ENCODE measurements around the gene TRIM24. TPM values are rescaled to one million over a fixed set of nuclear protein-coding genes. Genes with fewer than 3 reads are reported as not detected.

TRIM24 gene
- total RNA-seq, 1 donor from 2014 or later: 60.3 TPM

DNA sequence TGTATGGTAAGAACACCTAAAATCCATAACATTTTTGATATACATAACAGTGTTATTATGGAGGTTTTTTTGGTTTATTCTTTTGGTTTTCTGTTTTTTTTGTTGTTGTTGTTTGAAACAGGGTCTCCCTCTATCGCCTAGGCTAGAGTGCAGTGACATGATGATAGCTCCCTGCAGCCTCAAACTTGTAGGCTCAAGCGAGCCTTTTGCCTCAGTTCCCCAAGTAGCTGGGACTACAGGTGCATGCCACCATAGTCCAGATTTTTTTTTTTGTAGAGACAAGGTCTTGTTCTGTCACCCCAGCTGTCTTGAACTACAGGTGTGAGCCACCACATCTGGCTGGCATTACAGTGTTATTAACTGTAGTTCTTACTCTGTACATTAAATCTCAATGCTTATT lies 83.7 kb downstream of the TRIM24 start:
- H3K9me3 ChIP-seq (ENCODE audit: insufficient read depth, low read depth, low read length): no peaks in the 10 kb centered on the region
- H3K9ac ChIP-seq (ENCODE audit: low read length): no peak overlapping the region
- H3K27ac Mint-ChIP-seq (ENCODE audit: unreplicated experiment): no peak overlapping the region
- DNase-seq (ENCODE audit: low read depth) (no peak), FAIRE-seq (no peak)
- no peak overlapping the region for H3K4me3 Mint-ChIP-seq (ENCODE audit: unreplicated experiment)
- no peaks in the 10 kb centered on the region for H3K4me1 ChIP-seq (ENCODE audit: insufficient read depth, low read length)
- no peak overlapping the region for H3K4me3 ChIP-seq (ENCODE audit: insufficient read depth, low read depth, low read length)
- H3K4me1 Mint-ChIP-seq (ENCODE audit: low read depth, unreplicated experiment): peaks cover 8% of the 10 kb centered on the region
- H4K20me1 ChIP-seq (ENCODE audit: insufficient read depth, low read length): no peaks in the 10 kb centered on the region
- no peaks in the 10 kb centered on the region for H3K27me3 ChIP-seq (ENCODE audit: insufficient read depth, low read length)
- TF ChIP-seq, protein P1, sequence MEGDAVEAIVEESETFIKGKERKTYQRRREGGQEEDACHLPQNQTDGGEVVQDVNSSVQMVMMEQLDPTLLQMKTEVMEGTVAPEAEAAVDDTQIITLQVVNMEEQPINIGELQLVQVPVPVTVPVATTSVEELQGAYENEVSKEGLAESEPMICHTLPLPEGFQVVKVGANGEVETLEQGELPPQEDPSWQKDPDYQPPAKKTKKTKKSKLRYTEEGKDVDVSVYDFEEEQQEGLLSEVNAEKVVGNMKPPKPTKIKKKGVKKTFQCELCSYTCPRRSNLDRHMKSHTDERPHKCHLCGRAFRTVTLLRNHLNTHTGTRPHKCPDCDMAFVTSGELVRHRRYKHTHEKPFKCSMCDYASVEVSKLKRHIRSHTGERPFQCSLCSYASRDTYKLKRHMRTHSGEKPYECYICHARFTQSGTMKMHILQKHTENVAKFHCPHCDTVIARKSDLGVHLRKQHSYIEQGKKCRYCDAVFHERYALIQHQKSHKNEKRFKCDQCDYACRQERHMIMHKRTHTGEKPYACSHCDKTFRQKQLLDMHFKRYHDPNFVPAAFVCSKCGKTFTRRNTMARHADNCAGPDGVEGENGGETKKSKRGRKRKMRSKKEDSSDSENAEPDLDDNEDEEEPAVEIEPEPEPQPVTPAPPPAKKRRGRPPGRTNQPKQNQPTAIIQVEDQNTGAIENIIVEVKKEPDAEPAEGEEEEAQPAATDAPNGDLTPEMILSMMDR (IDR thresholded peaks at IDR 0.05; ENCODE audit: insufficient read depth, low read depth, low read length): no peak
- no peak for TF ChIP-seq EZH2 (IDR thresholded peaks at IDR 0.05; ENCODE audit: insufficient read depth, low read length)
- H3K9me3 Mint-ChIP-seq (ENCODE audit: unreplicated experiment): no peaks in the 10 kb centered on the region
- no peaks in the 10 kb centered on the region for H3K27me3 Mint-ChIP-seq (ENCODE audit: low read depth, unreplicated experiment)
- peaks cover 3% of the 10 kb centered on the region for H3K79me2 ChIP-seq (ENCODE audit: insufficient read depth, low read length)
- no peak overlapping the region for H2AFZ ChIP-seq (ENCODE audit: low read depth, low read length)
- no peak overlapping the region for H3K4me2 ChIP-seq (ENCODE audit: low read length)
- peaks cover 32% of the 10 kb centered on the region for H3K36me3 Mint-ChIP-seq (ENCODE audit: low read depth, unreplicated experiment)
- peaks cover 8% of the 10 kb centered on the region for H3K36me3 ChIP-seq (ENCODE audit: insufficient read depth, low read length)
- H3K27ac ChIP-seq (ENCODE audit: low read depth, low read length): no peak overlapping the region

DNA sequence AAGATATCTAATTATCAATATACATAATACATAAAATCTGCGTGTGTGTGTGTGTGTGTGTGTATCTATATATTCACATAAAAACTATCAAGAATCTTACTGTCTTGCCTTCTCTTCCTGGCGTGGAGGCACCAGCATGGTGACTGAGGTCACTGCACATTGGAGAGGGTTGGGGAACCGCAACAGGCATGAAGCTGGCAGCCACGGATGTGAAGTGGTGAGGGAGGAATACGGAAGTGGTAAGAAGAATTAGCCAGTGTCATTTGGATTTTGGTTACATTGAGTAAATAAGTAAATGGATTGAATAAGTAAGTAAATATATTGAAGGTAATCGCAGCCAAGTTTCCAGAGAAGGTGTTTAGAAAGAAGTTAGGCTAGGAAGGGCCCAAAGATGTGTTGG lies 85.1 kb downstream of the TRIM24 start:
- no peak for DNase-seq (ENCODE audit: low read depth)
- Histone ChIP-seq H4K20me1 (ENCODE audit: insufficient read depth, low read length) (no peaks in the 10 kb centered on the region), H3K27me3 (ENCODE audit: insufficient read depth, low read length) (no peaks in the 10 kb centered on the region), H3K4me1 (ENCODE audit: insufficient read depth, low read length) (no peaks in the 10 kb centered on the region), H3K4me2 (ENCODE audit: low read length) (no peak overlapping the region), H3K9me3 (ENCODE audit: insufficient read depth, low read depth, low read length) (no peaks in the 10 kb centered on the region), H3K9ac (ENCODE audit: low read length) (no peak overlapping the region), H3K36me3 (ENCODE audit: insufficient read depth, low read length) (peaks cover under 1% of the 10 kb centered on the region), H3K79me2 (ENCODE audit: insufficient read depth, low read length) (peaks cover 3% of the 10 kb centered on the region), H3K27ac (ENCODE audit: low read depth, low read length) (no peak overlapping the region), H2AFZ (ENCODE audit: low read depth, low read length) (no peak overlapping the region), H3K4me3 (ENCODE audit: insufficient read depth, low read depth, low read length) (no peak overlapping the region)
- TF ChIP-seq, protein P1 (IDR thresholded peaks at IDR 0.05; ENCODE audit: insufficient read depth, low read depth, low read length): no peak
- no peak for TF ChIP-seq EZH2 (IDR thresholded peaks at IDR 0.05; ENCODE audit: insufficient read depth, low read length)
- no peaks in the 10 kb centered on the region for H3K9me3 Mint-ChIP-seq (ENCODE audit: unreplicated experiment)
- no peaks in the 10 kb centered on the region for H3K27me3 Mint-ChIP-seq (ENCODE audit: low read depth, unreplicated experiment)
- peaks cover 30% of the 10 kb centered on the region for H3K36me3 Mint-ChIP-seq (ENCODE audit: low read depth, unreplicated experiment)
- no peak overlapping the region for H3K27ac Mint-ChIP-seq (ENCODE audit: unreplicated experiment)
- H3K4me1 Mint-ChIP-seq (ENCODE audit: low read depth, unreplicated experiment): peaks cover 8% of the 10 kb centered on the region
- no peak for FAIRE-seq
- H3K4me3 Mint-ChIP-seq (ENCODE audit: unreplicated experiment): no peak overlapping the region

DNA sequence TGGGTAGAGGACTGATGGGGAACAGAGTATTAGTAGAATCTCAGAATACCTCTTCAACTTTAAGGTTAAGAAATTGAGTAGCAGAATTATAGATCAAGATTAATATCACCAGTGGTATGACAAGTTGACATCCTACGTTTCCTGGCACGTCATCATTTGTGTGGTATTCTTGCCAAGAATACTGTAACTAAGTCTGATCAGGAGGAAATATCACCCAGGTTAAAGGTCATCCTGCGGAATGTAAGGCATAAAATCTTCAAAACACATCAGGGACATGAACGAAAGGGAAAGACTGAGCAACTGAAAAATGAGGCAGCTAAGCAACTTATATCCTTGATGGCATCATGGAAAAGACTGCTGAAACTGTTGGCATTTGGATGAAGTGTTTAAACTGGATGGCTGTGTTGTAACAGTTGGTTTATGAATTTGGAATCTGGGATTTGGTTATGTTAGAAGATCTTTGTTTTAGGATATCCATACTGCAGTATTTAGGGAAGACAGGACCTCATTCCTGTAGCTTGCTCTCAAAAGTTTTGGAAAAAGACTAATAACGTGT lies 86.1 kb downstream of the TRIM24 start:
- H3K36me3 Mint-ChIP-seq (ENCODE audit: low read depth, unreplicated experiment): peaks cover 26% of the 10 kb centered on the region
- Histone ChIP-seq H3K36me3 (ENCODE audit: insufficient read depth, low read length) (peaks cover 1% of the 10 kb centered on the region), H3K79me2 (ENCODE audit: insufficient read depth, low read length) (peaks cover 3% of the 10 kb centered on the region)

More for the DNA sequence above, 86.1 kb downstream of the TRIM24 start:
- FAIRE-seq (no peak), DNase-seq (ENCODE audit: low read depth) (no peak)
- no peak overlapping the region for H3K9ac ChIP-seq (ENCODE audit: low read length)
- H3K4me3 Mint-ChIP-seq (ENCODE audit: unreplicated experiment): no peak overlapping the region
- H3K27me3 Mint-ChIP-seq (ENCODE audit: low read depth, unreplicated experiment): no peaks in the 10 kb centered on the region
- peaks cover 8% of the 10 kb centered on the region for H3K4me1 Mint-ChIP-seq (ENCODE audit: low read depth, unreplicated experiment)
- H2AFZ ChIP-seq (ENCODE audit: low read depth, low read length): no peak overlapping the region
- no peak overlapping the region for H3K4me2 ChIP-seq (ENCODE audit: low read length)
- no peaks in the 10 kb centered on the region for H3K9me3 ChIP-seq (ENCODE audit: insufficient read depth, low read depth, low read length)
- TF ChIP-seq, protein P1 (IDR thresholded peaks at IDR 0.05; ENCODE audit: insufficient read depth, low read depth, low read length): no peak
- no peak for TF ChIP-seq EZH2 (IDR thresholded peaks at IDR 0.05; ENCODE audit: insufficient read depth, low read length)
- no peak overlapping the region for H3K27ac Mint-ChIP-seq (ENCODE audit: unreplicated experiment)
- H3K4me1 ChIP-seq (ENCODE audit: insufficient read depth, low read length): no peaks in the 10 kb centered on the region
- H3K9me3 Mint-ChIP-seq (ENCODE audit: unreplicated experiment): no peaks in the 10 kb centered on the region
- H3K27me3 ChIP-seq (ENCODE audit: insufficient read depth, low read length): no peaks in the 10 kb centered on the region
- H3K4me3 ChIP-seq (ENCODE audit: insufficient read depth, low read depth, low read length): no peak overlapping the region
- no peaks in the 10 kb centered on the region for H4K20me1 ChIP-seq (ENCODE audit: insufficient read depth, low read length)
- H3K27ac ChIP-seq (ENCODE audit: low read depth, low read length): no peak overlapping the region

Data from astrocyte (in vitro differentiated cells and primary cell).